ENCODE data around the gene TPPP2.
"Not testable (repeated sequence)": the region's sequence is repeated elsewhere in the genome, so short reads cannot be mapped to it uniquely, and the experiment has no call there.

DNA sequence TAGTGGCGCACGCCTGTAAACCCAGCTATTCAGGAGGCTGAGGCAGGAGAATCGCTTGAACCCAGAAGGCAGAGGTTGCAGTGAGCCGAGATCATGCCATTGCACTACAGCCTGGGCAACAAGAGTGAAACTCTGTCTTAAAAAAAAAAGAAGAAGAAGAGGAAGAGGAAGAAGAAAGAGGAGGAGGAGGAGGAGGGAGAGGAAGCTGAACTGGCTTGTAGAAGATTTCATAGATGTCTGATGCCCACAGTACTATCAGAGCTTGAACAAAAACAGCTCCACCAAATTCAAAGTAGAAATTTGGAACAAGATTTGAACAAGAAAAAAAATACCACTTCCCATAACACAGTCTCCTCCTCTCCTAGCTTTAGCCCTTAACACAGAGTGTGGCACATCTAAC, 44.4 kb upstream of the TPPP2 start:
- not testable (repeated sequence) for TF ChIP-seq EZH2 (IDR thresholded peaks at IDR 0.05; ENCODE audit: insufficient read depth, poor library complexity, severe bottlenecking); EZH2phosphoT487 (IDR thresholded peaks at IDR 0.05; ENCODE audit: insufficient read depth, low read depth)

Measured in GM23248 (cell line).